ENCODE results near the gene DMD.

DMD gene

GRCh38 chrX:31580227-31580626 is 1631.1 kb downstream of the DMD start:
- H3K4me1 ChIP-seq (ENCODE audit: control insufficient read depth, insufficient read depth, low read length, poor library complexity, severe bottlenecking): no peaks in the 10 kb centered on the region
- no peaks in the 10 kb centered on the region for H3K9me3 ChIP-seq (ENCODE audit: control insufficient read depth, low read length)
- H3K27ac ChIP-seq (ENCODE audit: low read depth, low read length, severe bottlenecking): peak overlapping the region; percentile 23
- H3K36me3 ChIP-seq (ENCODE audit: control insufficient read depth, insufficient read depth, low read length): no peaks in the 10 kb centered on the region
- no peak overlapping the region for H3K4me3 ChIP-seq (ENCODE audit: extremely low read depth, insufficient read depth, low read length, poor library complexity, severe bottlenecking)
- WGBS, 2 experiments (ENCODE audit: insufficient coverage in 2 of 2): 80% methylated on average over 1 of the region's 4 CpGs; no CpG with 5 or more reads in 1 of the 2 experiments

- Histone ChIP-seq H3K27ac (ENCODE audit: low read depth, low read length, severe bottlenecking) (no peak overlapping the region), H3K36me3 (ENCODE audit: control insufficient read depth, insufficient read depth, low read length) (no peaks in the 10 kb centered on the region), H3K4me3 (ENCODE audit: extremely low read depth, insufficient read depth, low read length, poor library complexity, severe bottlenecking) (no peak overlapping the region), H3K4me1 (ENCODE audit: control insufficient read depth, insufficient read depth, low read length, poor library complexity, severe bottlenecking) (no peaks in the 10 kb centered on the region), H3K9me3 (ENCODE audit: control insufficient read depth, low read length) (no peaks in the 10 kb centered on the region)
- WGBS, 2 experiments (ENCODE audit: insufficient coverage in 2 of 2): no CpG with 5 or more reads among the region's 1 CpG
Observed at GRCh38 chrX:31572360-31572759, 1639.0 kb downstream of the DMD start.

- Histone ChIP-seq H3K27ac (ENCODE audit: low read depth, low read length, severe bottlenecking) (no peak overlapping the region), H3K4me3 (ENCODE audit: extremely low read depth, insufficient read depth, low read length, poor library complexity, severe bottlenecking) (no peak overlapping the region), H3K4me1 (ENCODE audit: control insufficient read depth, insufficient read depth, low read length, poor library complexity, severe bottlenecking) (no peaks in the 10 kb centered on the region), H3K9me3 (ENCODE audit: control insufficient read depth, low read length) (no peaks in the 10 kb centered on the region), H3K36me3 (ENCODE audit: control insufficient read depth, insufficient read depth, low read length) (no peaks in the 10 kb centered on the region)
- no CpG with 5 or more reads among the region's 2 CpGs for WGBS, 2 experiments (ENCODE audit: insufficient coverage in 2 of 2)
Observed at GRCh38 chrX:31570658-31571057, 1640.7 kb downstream of the DMD start.

GRCh38 chrX:31563792-31564191 is 1647.6 kb downstream of the DMD start:
- Histone ChIP-seq H3K4me1 (ENCODE audit: control insufficient read depth, insufficient read depth, low read length, poor library complexity, severe bottlenecking) (no peaks in the 10 kb centered on the region), H3K9me3 (ENCODE audit: control insufficient read depth, low read length) (no peaks in the 10 kb centered on the region), H3K27ac (ENCODE audit: low read depth, low read length, severe bottlenecking) (no peak overlapping the region), H3K36me3 (ENCODE audit: control insufficient read depth, insufficient read depth, low read length) (no peaks in the 10 kb centered on the region), H3K4me3 (ENCODE audit: extremely low read depth, insufficient read depth, low read length, poor library complexity, severe bottlenecking) (no peak overlapping the region)
- 80% methylated on average over 1 of the region's 3 CpGs; no CpG with 5 or more reads in 1 of the 2 experiments for WGBS, 2 experiments (ENCODE audit: insufficient coverage in 2 of 2)

GRCh38 chrX:31555506-31555905 is 1655.8 kb downstream of the DMD start:
- Histone ChIP-seq H3K36me3 (ENCODE audit: control insufficient read depth, insufficient read depth, low read length) (no peaks in the 10 kb centered on the region), H3K4me3 (ENCODE audit: extremely low read depth, insufficient read depth, low read length, poor library complexity, severe bottlenecking) (no peak overlapping the region), H3K4me1 (ENCODE audit: control insufficient read depth, insufficient read depth, low read length, poor library complexity, severe bottlenecking) (no peaks in the 10 kb centered on the region), H3K9me3 (ENCODE audit: control insufficient read depth, low read length) (no peaks in the 10 kb centered on the region), H3K27ac (ENCODE audit: low read depth, low read length, severe bottlenecking) (no peak overlapping the region)
- WGBS, 2 experiments (ENCODE audit: insufficient coverage in 2 of 2): 100% methylated on average over 1 of the region's 3 CpGs; no CpG with 5 or more reads in 1 of the 2 experiments

- no peaks in the 10 kb centered on the region for H3K36me3 ChIP-seq (ENCODE audit: control insufficient read depth, insufficient read depth, low read length)
- H3K4me3 ChIP-seq (ENCODE audit: extremely low read depth, insufficient read depth, low read length, poor library complexity, severe bottlenecking): no peak overlapping the region
- no CpG with 5 or more reads among the region's 4 CpGs for WGBS, 2 experiments (ENCODE audit: insufficient coverage in 2 of 2)
- no peaks in the 10 kb centered on the region for H3K9me3 ChIP-seq (ENCODE audit: control insufficient read depth, low read length)
- H3K27ac ChIP-seq (ENCODE audit: low read depth, low read length, severe bottlenecking): no peak overlapping the region
- H3K4me1 ChIP-seq (ENCODE audit: control insufficient read depth, insufficient read depth, low read length, poor library complexity, severe bottlenecking): no peaks in the 10 kb centered on the region
Observed at GRCh38 chrX:31551913-31552312, 1659.4 kb downstream of the DMD start.

- no CpG with 5 or more reads among the region's 2 CpGs for WGBS, 2 experiments (ENCODE audit: insufficient coverage in 2 of 2)
- Histone ChIP-seq H3K9me3 (ENCODE audit: control insufficient read depth, low read length) (no peaks in the 10 kb centered on the region), H3K4me3 (ENCODE audit: extremely low read depth, insufficient read depth, low read length, poor library complexity, severe bottlenecking) (no peak overlapping the region), H3K36me3 (ENCODE audit: control insufficient read depth, insufficient read depth, low read length) (no peaks in the 10 kb centered on the region), H3K27ac (ENCODE audit: low read depth, low read length, severe bottlenecking) (no peak overlapping the region), H3K4me1 (ENCODE audit: control insufficient read depth, insufficient read depth, low read length, poor library complexity, severe bottlenecking) (peaks cover 3% of the 10 kb centered on the region)
Observed at GRCh38 chrX:31550158-31550557, 1661.2 kb downstream of the DMD start.

GRCh38 chrX:31547816-31548215 is 1663.5 kb downstream of the DMD start:
- Histone ChIP-seq H3K36me3 (ENCODE audit: control insufficient read depth, insufficient read depth, low read length) (no peaks in the 10 kb centered on the region), H3K4me3 (ENCODE audit: extremely low read depth, insufficient read depth, low read length, poor library complexity, severe bottlenecking) (no peak overlapping the region)
- 83 to 86% methylated on average over 1 of the region's 3 CpGs for WGBS, 2 experiments (ENCODE audit: insufficient coverage in 2 of 2)

GRCh38 chrX:31547416-31547815 is 1663.9 kb downstream of the DMD start:
- no CpG with 5 or more reads among the region's 3 CpGs for WGBS, 2 experiments (ENCODE audit: insufficient coverage in 2 of 2)
- no peaks in the 10 kb centered on the region for H3K36me3 ChIP-seq (ENCODE audit: control insufficient read depth, insufficient read depth, low read length)
- H3K4me3 ChIP-seq (ENCODE audit: extremely low read depth, insufficient read depth, low read length, poor library complexity, severe bottlenecking): no peak overlapping the region
- no peak overlapping the region for H3K27ac ChIP-seq (ENCODE audit: low read depth, low read length, severe bottlenecking)
- H3K9me3 ChIP-seq (ENCODE audit: control insufficient read depth, low read length): no peaks in the 10 kb centered on the region
- H3K4me1 ChIP-seq (ENCODE audit: control insufficient read depth, insufficient read depth, low read length, poor library complexity, severe bottlenecking): peaks cover 3% of the 10 kb centered on the region

More at GRCh38 chrX:31547816-31548215, 1663.5 kb downstream of the DMD start:
- Histone ChIP-seq H3K4me1 (ENCODE audit: control insufficient read depth, insufficient read depth, low read length, poor library complexity, severe bottlenecking) (peaks cover 3% of the 10 kb centered on the region), H3K9me3 (ENCODE audit: control insufficient read depth, low read length) (no peaks in the 10 kb centered on the region), H3K27ac (ENCODE audit: low read depth, low read length, severe bottlenecking) (no peak overlapping the region)

- 13 to 43% methylated on average over 1 of the region's 3 CpGs for WGBS, 2 experiments (ENCODE audit: insufficient coverage in 2 of 2)
- Histone ChIP-seq H3K36me3 (ENCODE audit: control insufficient read depth, insufficient read depth, low read length) (no peaks in the 10 kb centered on the region), H3K27ac (ENCODE audit: low read depth, low read length, severe bottlenecking) (peak overlapping the region; percentile 23), H3K9me3 (ENCODE audit: control insufficient read depth, low read length) (no peaks in the 10 kb centered on the region), H3K4me1 (ENCODE audit: control insufficient read depth, insufficient read depth, low read length, poor library complexity, severe bottlenecking) (peaks cover 3% of the 10 kb centered on the region), H3K4me3 (ENCODE audit: extremely low read depth, insufficient read depth, low read length, poor library complexity, severe bottlenecking) (no peak overlapping the region)
Observed at GRCh38 chrX:31546126-31546525, 1665.2 kb downstream of the DMD start.

GRCh38 chrX:31545726-31546125 is 1665.6 kb downstream of the DMD start:
- Histone ChIP-seq H3K27ac (ENCODE audit: low read depth, low read length, severe bottlenecking) (no peak overlapping the region), H3K4me1 (ENCODE audit: control insufficient read depth, insufficient read depth, low read length, poor library complexity, severe bottlenecking) (peaks cover 3% of the 10 kb centered on the region), H3K4me3 (ENCODE audit: extremely low read depth, insufficient read depth, low read length, poor library complexity, severe bottlenecking) (no peak overlapping the region), H3K9me3 (ENCODE audit: control insufficient read depth, low read length) (no peaks in the 10 kb centered on the region), H3K36me3 (ENCODE audit: control insufficient read depth, insufficient read depth, low read length) (no peaks in the 10 kb centered on the region)
- 100% methylated on average over 1 of the region's 5 CpGs; no CpG with 5 or more reads in 1 of the 2 experiments for WGBS, 2 experiments (ENCODE audit: insufficient coverage in 2 of 2)

Data from mesodermal cell (in vitro differentiated cells).